Hematopoietic multipotent progenitor cell treated with erythropoietin and hydrocortisone succinate and interleukin-3 and kit ligand, for 6 days (in vitro differentiated cells): ENCODE data around the gene FOXN3.

ENCODE experiments used
- DNase-seq: peaks from one replicate; pipeline ENCODE4 v3.0.0-alpha.2; 2015

Gene FOXN3

DNA sequence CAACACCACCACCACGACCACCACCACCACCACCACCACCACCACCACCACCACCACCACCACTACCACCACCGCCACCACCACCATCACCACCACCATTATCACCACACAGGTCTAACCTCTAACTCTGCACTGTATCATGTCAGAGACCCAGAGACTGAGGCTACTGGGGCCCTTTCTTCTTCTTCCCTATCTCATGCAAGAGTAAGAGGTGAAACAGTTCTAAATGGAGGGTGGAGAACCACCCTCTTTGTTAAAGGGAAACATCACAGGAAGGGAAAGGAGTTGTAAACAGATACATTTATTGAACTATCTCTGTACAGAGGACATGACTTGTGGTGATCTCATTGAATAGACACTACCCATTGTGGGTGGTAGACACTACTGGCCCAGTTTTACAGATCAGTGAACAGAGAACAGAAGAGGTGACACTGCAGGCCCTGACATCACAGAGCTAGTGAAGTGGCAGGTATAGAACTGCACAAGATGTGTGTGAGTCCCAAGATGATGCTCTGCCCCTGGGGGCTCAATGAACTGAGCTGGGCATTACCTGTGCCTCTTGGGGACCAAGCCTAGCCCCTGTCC, 91.6 kb downstream of the FOXN3 start:
- no peak for DNase-seq

DNA sequence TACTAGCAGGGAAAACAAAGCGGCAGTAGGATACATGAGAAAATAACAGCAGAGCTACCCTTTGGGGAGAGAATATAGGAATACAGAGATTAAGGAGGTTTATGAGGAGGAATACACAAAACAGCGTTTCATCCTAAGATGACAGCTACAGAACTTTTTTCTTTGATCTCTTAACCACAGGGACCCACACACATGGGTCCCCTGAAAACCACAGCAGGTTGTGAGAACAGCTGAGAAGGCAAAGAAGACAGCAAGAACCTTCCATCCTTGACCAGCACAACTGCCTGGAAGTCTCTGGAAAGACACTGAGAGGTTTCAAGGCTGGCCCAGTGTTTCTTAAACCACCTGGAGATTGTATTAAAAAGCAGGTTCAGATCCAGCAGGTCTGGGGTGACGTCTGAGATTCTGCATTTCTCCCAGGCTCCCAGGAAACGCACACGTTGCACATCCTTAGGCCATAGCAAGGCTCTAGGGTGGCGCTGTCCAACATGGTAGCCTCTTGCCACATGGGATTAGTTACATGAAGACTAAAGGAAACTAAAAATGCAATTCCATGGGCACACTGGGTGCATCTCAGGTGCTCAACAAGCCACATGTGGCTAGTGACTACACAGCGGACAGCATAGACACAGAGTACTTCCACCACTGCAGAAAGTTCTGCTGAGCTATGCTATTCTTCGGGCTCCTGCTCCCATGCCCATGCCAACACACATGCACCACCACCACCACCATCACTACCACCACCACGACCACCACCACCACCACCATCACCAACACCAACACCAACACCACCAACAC, 92.3 kb downstream of the FOXN3 start:
- no peak for DNase-seq

DNA sequence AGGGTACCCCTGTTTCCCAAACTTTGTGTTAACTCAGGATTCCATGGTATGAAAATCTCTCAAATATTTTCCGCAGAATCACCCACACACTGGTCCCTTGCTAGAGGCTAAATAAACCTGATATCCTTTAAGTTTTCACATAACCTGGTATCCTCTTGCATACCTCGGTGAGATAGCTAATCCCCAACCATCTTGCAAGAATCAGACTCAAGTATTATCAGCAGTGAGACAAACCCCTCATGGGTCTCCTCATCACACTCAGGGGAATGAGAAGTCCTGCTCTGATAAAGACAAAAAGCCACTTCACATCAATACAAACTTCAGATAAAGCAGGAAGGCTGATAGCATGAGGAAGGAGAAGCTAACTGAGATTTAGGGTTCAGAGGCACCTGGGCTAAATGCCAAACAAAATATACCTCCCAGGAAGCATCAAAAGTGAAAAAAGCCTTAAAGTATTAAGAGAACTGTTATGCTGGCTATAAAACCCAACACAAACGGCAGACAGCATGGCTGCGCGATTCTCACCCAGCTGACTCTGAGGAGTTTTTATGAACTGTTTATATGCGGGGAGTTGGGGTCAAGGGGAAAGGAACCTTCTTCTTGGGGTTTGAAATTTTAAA, 96.5 kb downstream of the FOXN3 start:
- no peak for DNase-seq

DNA sequence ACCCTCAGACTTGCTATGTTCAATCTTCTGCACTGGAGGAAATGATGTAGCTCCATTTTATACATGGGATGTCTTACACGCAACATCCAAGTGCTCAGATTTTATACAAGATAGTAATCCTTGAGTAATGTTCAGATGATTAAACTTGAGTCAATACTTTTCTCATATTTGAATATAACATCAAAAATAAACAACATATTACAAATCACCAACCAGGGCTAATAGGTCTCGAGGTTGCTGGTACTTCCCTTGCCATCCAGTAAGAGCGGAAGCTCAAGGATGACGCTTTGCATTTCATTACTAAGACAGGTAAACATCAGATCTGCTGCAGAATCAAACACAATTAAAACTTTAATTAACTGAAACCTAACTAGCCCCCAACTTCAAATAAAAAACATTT, 97.3 kb downstream of the FOXN3 start:
- DNase-seq: no peak

DNA sequence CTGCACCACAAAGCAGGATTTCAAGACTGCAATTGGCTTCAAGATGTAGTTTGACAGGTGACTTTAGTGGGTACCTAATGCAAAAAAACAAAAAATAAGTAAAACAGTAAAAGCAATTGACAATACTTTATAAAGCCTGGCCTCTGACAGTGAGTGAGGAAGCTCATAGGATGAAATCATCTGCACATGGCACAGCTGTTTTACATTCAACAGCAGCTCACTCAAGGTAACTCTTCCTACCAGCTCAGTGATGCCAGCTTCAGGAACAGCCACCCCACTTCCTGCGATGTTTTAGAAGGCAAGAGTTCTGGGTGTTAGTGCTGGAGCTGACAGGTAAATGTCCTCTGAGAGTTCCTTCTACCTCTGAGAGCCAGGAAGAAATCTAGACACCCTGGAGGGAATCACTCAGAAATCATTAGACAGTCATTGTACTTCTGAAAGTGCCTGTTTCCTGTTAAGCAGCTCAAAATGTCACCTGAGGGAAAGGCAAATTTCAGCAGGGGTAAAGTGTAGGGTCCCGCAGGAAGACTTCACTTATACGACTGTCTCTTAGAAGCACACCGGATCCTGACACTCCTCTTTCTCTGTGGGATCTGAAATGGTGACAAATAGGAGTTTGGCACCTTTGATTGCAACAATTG, 99.9 kb downstream of the FOXN3 start:
- no peak for DNase-seq

DNA sequence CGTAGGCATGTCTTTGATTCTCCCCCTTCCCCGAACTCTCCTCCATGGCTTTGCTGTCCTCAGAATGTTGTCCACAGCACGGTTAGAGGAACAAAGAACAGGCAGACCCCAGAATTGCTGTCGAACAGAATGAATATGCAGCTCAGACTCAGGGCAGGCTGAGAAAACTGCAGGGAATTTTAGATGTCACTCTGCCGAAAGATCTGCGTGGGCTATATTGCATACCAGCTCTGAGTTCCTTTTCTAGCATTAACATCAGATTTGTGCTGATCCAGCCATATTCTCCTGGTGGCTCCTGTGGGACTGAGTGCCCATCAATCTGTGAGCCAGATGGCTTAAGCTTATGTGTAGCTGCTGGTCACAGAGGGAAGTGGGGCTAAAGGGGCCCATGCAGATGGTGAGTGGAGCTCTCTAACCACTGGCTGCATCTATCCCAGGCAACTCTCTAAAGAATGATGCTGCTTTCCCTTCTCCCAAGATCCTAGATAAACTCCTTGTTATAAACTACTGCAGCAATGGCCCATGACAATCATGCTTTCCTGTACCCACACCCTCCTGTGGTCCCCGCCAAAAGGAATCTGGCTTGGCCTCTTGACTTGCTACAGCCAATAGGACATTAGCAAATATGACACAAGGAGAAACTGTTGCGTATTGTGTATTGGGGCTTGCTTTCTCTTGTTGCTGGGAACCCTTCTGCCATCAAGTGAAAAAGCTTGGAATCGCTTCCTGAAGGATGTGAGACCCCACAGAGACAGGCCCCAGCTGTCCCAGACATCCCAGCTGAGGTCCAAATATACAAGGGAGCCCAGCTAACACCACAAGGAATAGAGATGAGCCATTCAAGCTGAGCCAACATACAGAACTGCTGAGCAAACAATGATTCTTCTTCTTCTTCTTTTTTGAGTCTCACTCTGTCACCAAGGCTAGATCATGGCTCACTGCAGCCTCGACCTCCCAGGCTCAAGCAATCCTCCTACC, 101.3 kb downstream of the FOXN3 start:
- DNase-seq: no peak

DNA sequence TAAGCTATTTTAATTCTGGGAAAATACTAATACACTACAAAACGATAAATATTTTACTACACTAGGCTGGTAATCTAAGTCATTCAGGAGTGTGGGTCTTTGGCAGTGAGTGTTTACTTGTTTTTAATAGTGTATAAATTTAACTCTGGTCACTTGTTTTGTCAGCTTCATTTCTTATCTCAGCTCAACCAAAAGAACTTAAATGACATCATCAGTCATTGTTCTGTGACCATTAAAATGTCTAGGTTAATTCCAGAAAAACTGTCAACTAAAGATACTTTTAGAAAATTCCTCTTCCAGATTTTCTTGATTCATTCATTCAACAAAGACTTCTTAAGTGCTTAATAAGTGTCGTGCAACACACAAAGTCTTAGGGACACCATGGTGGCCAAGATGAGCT, 102.8 kb downstream of the FOXN3 start:
- no peak for DNase-seq

DNA sequence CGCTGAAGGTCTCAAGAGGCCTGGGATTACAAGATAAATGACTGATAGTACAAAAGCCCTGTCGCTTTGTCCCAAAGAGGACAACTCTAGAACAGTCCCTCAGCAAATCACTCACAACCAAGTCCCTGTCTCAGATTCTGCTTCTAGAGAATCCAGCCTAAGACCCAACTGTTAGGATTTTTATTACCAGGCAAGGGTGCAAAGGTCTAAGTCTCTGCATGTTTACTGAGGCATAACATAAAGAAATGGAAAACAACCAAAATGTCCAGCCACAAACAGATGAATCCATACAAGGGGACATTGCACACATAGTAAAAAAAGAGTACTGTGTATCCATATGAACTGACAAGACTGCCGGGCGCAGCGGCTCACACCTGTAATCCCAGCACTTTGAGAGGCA, 104.1 kb downstream of the FOXN3 start:
- DNase-seq: no peak

DNA sequence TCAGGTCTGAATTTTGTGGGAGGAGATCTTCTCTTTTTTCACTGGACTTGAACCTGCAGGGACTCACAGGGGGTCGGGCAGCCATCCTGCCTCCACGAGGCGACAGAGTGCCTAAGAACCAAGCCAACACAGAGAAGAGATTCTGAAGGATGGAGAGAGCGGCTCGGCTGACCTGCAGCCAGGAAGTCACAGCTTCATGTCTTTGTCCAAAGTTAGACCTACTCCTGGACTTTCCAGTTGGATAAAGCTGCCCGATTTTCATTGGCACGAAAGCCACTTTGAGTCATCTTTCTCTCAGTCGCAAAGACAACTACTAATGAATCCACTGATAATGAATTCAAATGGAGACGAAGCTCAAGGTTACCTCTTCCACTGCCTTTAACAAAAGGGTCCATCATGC, 106.8 kb downstream of the FOXN3 start:
- DNase-seq: no peak

DNA sequence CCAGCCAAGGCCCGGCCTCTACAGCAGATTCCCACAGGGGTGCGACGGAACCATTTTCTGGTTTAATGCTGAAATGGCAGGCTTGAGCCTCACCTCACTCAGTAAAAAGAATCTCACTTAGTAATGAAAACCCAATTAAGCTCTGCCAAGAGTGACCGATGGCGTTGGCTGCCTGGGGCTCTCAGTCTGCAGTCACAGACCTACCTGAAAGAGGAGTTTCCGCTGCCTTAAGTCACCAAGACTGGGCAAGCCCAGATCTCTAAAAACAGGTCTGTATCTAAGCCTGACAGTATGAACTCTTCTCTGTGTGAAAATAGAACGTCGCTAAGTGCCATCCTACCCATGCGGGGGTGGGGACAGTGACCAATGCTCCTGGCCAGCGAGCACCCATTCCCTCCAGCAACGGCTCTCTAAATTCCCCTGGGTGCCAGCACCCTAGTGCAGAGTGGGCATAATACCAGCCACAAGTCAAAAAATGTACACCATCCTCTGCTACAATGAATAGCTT, 107.3 kb downstream of the FOXN3 start:
- DNase-seq: no peak

DNA sequence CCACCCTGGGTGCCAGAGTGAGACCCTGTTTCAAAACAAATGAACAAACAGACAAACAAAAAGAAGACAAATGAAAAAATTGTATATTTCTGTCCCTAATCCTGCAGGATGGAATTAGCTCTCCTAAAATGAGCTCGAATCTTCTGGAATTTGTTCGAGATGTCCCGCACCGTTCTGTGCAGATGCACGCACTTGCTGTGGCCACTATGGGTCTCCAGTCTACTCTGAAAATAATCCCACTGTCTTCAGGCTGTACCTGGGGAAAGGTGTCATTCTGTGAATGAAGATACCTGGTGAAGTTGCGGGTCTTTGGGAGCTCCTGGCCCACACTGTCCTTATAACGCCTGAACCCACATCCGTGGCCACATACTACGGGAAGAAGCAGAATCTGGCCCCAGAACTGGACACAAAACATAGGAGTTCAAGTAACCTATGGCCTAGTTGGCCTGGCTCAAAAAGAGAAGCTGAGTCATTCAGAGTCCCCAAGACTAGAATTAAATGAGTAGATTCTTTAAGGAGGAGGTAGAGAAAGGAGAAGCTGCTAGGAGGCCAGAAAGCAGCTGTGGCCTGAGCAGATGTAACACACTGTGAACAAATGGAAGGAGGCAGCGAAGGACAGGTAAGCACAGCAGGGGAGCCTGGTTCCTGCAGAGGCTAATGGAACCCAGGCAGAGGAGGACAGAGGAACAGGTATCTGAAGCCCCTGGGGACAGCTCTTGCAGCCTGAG, 108.6 kb downstream of the FOXN3 start:
- peak; percentile 18 for DNase-seq

DNA sequence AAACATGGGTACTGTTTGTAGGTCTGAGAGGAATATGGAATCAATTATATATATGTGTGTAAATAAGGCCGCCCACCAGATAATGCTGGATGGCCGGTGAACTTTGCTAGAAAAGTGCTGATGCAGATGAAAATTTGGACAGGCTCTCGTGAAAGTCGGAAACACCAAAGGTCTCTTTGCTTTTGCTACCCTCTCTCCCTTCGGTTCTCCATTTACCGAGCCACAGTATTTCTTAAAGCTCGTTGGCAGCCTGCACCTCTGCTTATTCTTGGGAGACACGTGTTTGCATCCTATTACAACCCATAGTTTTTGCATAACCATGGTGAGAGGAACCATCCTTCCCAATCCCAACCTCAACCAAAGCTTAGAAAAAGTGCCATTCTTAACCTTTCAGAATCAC, 109.6 kb downstream of the FOXN3 start:
- no peak for DNase-seq

DNA sequence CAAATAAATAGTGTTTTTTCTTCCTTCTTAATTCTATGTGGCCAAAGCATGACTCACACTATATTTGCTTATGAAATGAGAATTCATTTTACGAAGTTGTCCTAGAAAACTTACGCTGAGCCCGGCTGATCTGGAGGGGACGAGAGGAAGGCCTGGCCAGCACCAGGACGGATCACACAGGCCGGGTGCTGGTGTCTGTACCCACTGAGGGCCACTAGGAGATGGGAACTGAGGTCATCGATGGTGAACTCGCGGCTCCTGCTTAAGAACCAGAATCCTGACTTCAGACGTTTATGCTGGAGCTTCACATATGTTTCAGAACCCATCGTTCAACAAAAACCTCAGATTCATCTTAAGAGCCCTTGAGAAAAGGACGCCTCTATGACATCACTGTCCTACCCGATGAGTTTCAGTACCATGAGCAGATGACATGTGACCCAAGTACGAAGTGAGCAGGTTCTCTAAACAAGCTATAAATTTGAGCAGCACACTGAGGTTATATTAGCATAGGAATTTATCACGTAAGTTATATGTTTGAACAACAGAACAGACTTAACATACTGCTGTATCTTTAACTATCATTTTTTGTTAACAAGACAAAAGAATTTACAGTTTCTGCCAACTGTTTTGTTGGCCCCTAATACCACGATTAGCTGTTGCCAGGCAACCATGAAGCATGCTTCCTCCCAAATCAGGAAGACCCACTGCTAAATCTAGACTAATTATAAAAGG, 111.9 kb downstream of the FOXN3 start:
- peak; percentile 42 for DNase-seq

DNA sequence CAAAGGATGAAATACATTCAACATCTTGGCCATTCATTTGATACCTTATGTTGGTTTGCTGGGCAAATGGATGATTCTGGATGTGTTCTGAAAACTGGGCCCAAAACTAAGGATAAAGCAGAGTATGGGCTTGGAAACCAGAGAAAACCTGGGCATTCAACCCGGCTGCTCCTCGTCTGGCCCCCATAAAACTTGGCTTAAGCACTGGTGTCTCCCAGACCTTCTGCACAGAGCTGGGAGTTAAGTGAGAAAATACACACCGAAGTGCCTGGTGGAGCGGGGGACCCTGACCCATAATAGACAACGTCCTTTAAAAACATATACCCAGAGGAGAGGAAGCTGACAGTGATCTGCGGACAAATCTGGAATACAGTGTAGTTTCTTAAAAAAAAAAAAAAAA, 112.5 kb downstream of the FOXN3 start:
- no peak for DNase-seq

DNA sequence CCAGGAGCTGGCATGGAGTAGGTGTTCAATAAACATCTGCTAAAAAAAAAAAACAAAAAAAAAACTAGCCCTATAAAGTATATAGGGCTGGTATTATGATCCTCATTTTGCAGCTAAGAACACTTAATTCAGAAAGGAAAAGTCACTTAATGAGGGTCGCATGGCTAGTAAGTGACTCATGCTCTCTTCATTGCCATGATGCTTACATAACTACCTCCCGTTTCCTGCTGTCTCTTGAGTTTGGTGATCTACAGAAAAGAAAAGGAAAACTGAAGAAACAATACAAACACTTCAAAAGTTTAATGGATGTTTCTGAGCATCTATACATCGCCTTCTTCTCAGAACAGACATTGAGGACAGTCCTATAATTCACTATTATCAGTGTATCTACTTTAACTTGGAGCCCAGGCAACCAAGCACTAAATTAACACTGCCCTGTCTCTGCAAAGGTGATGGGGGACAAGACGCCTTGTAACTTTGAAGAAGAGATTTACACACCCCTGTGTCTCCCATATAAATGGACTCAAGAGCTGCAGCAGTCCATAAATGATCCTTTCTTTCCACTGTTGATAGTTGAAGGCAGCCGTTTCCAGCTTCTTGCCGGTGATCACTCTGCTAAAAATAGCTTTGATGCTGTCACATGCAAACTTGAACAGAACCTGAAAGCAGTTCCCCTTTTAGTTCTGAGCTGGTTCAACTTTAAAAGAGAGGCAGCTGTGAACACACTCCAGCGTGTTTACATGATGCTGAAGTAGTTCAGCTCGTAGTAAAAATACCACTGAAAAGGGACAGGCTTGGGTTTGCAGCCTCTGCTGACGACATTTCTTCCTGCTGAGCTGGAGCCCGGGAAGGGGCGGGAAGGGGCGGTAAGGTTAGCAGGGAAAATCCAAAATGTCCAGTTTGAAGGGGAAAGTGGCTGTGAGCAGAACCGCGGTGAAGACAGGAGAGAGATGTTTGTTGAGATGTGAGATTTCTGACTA, 113.3 kb downstream of the FOXN3 start:
- DNase-seq: peak; percentile 70

DNA sequence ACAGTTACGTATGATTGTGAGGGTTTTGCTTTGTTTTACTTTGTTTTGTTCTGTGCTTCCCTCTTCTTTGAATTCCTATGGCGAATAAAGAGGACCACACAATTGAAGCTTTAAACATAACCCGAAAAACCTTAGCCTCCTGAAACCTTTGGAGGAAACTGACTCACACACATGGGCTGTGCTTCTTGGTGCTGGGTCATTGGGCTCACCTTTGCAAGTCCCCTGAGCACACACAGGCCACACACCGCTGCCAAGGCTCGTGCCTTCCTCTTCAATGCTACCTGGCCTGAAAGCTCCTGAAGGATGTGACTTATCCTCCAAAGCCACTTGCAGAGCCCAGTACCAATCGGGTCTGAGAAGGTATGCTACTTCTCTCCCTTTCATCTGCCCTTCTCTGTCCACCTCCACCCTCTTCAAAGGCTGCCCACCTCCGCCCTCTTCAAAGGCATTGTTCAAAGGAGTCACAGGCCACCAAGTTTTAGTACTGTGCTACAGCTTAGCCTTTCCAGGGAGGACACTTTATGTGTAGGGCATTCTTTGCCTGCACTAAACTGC, 114.6 kb downstream of the FOXN3 start:
- DNase-seq: no peak

DNA sequence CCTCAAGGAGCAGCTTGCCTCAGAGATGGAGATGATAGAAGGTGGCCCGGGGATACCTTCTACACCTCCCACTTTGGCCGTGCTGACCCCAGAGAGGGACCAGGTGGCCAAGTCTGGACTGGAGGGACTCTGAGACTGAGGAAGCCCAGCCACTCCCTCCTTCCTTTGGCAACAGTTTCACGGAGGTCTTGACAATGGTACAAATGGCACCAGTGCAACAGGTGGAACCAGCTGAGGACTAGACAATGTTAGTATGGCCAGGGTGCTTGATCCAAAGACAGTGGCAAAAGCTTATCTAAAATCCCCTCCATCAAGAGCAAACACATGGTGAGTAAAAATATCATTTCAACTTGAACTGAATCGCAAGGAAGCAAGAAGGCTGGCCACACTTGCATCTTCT, 117.4 kb downstream of the FOXN3 start:
- DNase-seq: no peak

DNA sequence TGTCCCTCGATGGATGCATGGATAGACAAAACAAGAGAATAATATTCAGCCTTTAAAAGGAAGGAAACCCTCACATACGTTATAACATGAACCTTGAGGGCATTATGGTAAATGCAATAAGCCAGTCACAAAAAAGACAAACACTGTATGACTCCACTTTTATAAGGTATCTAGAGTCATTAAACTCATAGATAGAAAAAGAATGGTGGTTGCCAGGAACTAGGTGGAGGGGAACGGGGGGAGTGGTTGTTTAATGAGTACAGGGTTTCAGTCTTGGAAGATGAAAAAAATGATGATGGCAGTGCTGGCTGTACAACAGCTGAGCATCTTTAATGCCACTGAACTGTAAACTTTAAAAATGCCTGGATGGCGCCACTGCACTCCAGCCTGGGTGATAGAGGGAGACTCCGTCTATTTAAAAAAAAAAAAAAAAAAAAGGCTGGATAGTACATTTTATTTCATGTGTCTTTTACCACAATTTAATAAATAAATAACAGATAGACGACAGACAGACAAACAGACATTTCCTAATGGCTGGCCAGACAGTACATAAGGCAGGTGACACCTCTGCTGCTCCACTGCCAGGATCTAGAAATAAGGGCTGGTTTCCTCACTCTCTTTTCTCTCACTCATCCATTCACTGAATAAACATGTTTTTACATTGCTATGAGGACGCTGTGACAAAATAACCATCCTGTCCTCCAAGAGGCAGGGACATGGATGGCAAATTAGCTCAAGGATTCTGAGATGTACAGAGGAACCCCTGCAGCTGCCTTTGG, 118.8 kb downstream of the FOXN3 start:
- no peak for DNase-seq
